Ishikawa (cell line): ENCODE results near the gene MXI1.

Experiments used
- CEBPB ChIP-seq: IDR thresholded peaks from 2 replicates; pipeline ENCODE4 v1.6.1; 2012
- CREB1 ChIP-seq: IDR thresholded peaks from 2 replicates; pipeline ENCODE4 v1.6.1; 2012; ENCODE audit warnings: low read depth
- EGR1 ChIP-seq: IDR thresholded peaks from 2 replicates; pipeline ENCODE4 v1.6.1; 2012
- EP300 ChIP-seq: IDR thresholded peaks from 2 replicates; pipeline ENCODE4 v1.6.1; 2012; ENCODE audit warnings: borderline replicate concordance
- FOXM1 ChIP-seq: IDR thresholded peaks from 2 replicates; pipeline ENCODE4 v1.6.1; 2012; ENCODE audit warnings: low read depth, borderline replicate concordance
- MAX ChIP-seq: IDR thresholded peaks from 2 replicates; pipeline ENCODE4 v1.6.1; 2012
- NFIC ChIP-seq: IDR thresholded peaks from 2 replicates; pipeline ENCODE4 v1.6.1; 2012
- RAD21 ChIP-seq: IDR thresholded peaks from 2 replicates; pipeline ENCODE4 v1.6.1; 2012; ENCODE audit warnings: low read depth
- REST ChIP-seq: IDR thresholded peaks from 2 replicates; pipeline ENCODE4 v1.6.1; 2012; ENCODE audit warnings: low read depth, mild to moderate bottlenecking
- TAF1 ChIP-seq: IDR thresholded peaks from 2 replicates; pipeline ENCODE4 v1.6.1; 2012; ENCODE audit warnings: low read depth, mild to moderate bottlenecking
- TCF12 ChIP-seq: IDR thresholded peaks from 2 replicates; pipeline ENCODE4 v1.6.1; 2012; ENCODE audit warnings: low read depth
- USF1 ChIP-seq: IDR thresholded peaks from 2 replicates; pipeline ENCODE4 v1.6.1; 2012
- YY1 ChIP-seq: IDR thresholded peaks from 2 replicates; pipeline ENCODE4 v1.6.1; 2012; ENCODE audit warnings: low read depth

- TF ChIP-seq TAF1 (no peak), REST (no peak), EGR1 (no peak), CREB1 (no peak), FOXM1 (no peak), RAD21 (no peak), USF1 (no peak), CEBPB (no peak), MAX (no peak), EP300 (no peak), TCF12 (no peak), NFIC (no peak), YY1 (no peak)
Observed at GRCh38 chr10:110163841-110164240, 43.6 kb upstream of the MXI1 start.
